IMR-90 (cell line): Measurements from ENCODE around the gene IFNGR1. TPM values are rescaled to one million over a fixed set of nuclear protein-coding genes. Genes with fewer than 3 reads are reported as not detected.

Experiments used
- ATAC-seq: fragments of 200-7000 bp; cut with Tn5 transposase; 2 replicates; pipeline ENCODE4 v1.9.1; 2020; ENCODE audit warnings: low read depth, mild to moderate bottlenecking, moderate library complexity
- BruUV-seq: library from RNA; stranded (reverse); fragments of 400-500 nt; replicated peaks from 2 replicates; lab custom pipeline; 2021; lab: Mats Ljungman, UMichigan
- CTCF ChIA-PET: fragments of 300-600 bp; formaldehyde crosslinking; extraction: SDS; loops from one replicate; lab custom pipeline; 2021; ENCODE audit warnings: antibody characterized with exemption; lab: Yijun Ruan, JAX
- POLR2A ChIA-PET: fragments of 300-600 bp; sonication (Branson Sonifier 250); formaldehyde crosslinking; loops from one replicate; lab custom pipeline; 2022; ENCODE audit warnings: antibody characterized with exemption; ENCODE audit not compliant: unreplicated experiment; lab: Charles Lee
- DNase-seq: peaks from one replicate; pipeline ENCODE4 v3.0.0; 2013
- H2AFZ ChIP-seq: replicated peaks from 2 replicates; pipeline ENCODE3; 2013; ENCODE audit warnings: low read length, mild to moderate bottlenecking; ENCODE audit not compliant: poor library complexity
- H2AK5ac ChIP-seq: 2 replicates; pipeline ENCODE4 v1.6.1; 2013; ENCODE audit warnings: low read depth, low read length, inconsistent platforms
- H2AK9ac ChIP-seq: replicated peaks from 2 replicates; pipeline ENCODE3; 2013; ENCODE audit warnings: mild to moderate bottlenecking, low read depth, low read length, moderate library complexity; ENCODE audit not compliant: poor library complexity
- H2BK120ac ChIP-seq: 2 replicates; pipeline ENCODE4 v1.6.1; 2013; ENCODE audit warnings: low read depth, low read length, inconsistent platforms
- H2BK15ac ChIP-seq: 3 replicates; pipeline ENCODE4 v1.6.1; 2013; ENCODE audit warnings: low read depth, low read length, inconsistent platforms
- H2BK20ac ChIP-seq: 2 replicates; pipeline ENCODE4 v1.6.1; 2013; ENCODE audit warnings: low read depth, mild to moderate bottlenecking, inconsistent platforms, low read length, moderate library complexity
- H2BK5ac ChIP-seq: 2 replicates; pipeline ENCODE4 v1.6.1; 2013; ENCODE audit warnings: mild to moderate bottlenecking, low read depth, low read length, inconsistent platforms; ENCODE audit not compliant: poor library complexity, severe bottlenecking
- H3K14ac ChIP-seq: replicated peaks from 2 replicates; pipeline ENCODE4 v1.6.1; 2013; ENCODE audit warnings: low read depth, low read length, inconsistent platforms
- H3K18ac ChIP-seq: 2 replicates; pipeline ENCODE4 v1.6.1; 2013; ENCODE audit warnings: low read depth, low read length, control low read depth
- H3K23ac ChIP-seq: 2 replicates; pipeline ENCODE4 v1.6.1; 2013; ENCODE audit warnings: low read depth, low read length, inconsistent platforms
- H3K27ac ChIP-seq: 2 replicates; pipeline ENCODE4 v1.5.1; 2013; ENCODE audit warnings: mild to moderate bottlenecking, control low read depth, low read length; ENCODE audit not compliant: insufficient read depth
- H3K27me3 ChIP-seq: 2 replicates; pipeline ENCODE4 v1.6.1; 2013; ENCODE audit warnings: low read length; ENCODE audit not compliant: control insufficient read depth, insufficient read depth
- H3K36me3 ChIP-seq: 2 replicates; pipeline ENCODE4 v1.6.1; 2013; ENCODE audit warnings: low read length, mixed read lengths; ENCODE audit not compliant: control insufficient read depth, insufficient read depth
- H3K4ac ChIP-seq: 2 replicates; pipeline ENCODE4 v1.6.1; 2013; ENCODE audit warnings: low read depth, low read length, inconsistent platforms
- H3K4me1 ChIP-seq: 2 replicates; pipeline ENCODE4 v1.6.1; 2013; ENCODE audit warnings: low read length, mixed read lengths; ENCODE audit not compliant: control insufficient read depth, insufficient read depth
- H3K4me2 ChIP-seq: 2 replicates; pipeline ENCODE4 v1.6.1; 2013; ENCODE audit warnings: low read depth, mild to moderate bottlenecking, control low read depth, low read length, moderate library complexity
- H3K4me3 ChIP-seq: 2 replicates; pipeline ENCODE4 v1.5.1; 2013; ENCODE audit warnings: low read depth, mild to moderate bottlenecking, control low read depth, low read length, moderate library complexity; ENCODE audit not compliant: insufficient read depth
- H3K56ac ChIP-seq: 2 replicates; pipeline ENCODE4 v1.6.1; 2013; ENCODE audit warnings: low read length, inconsistent platforms; ENCODE audit not compliant: insufficient read depth; ENCODE audit errors: extremely low read depth
- H3K79me1 ChIP-seq, 2 experiments: 2 replicates each; pipeline ENCODE4 v1.6.1; 2013; ENCODE audit warnings: low read length in 2 of 2, inconsistent platforms in 1 of 2, low read depth in 1 of 2
- H3K9ac ChIP-seq: 2 replicates; pipeline ENCODE4 v1.6.1; 2013; ENCODE audit warnings: low read depth, low read length, control low read depth
- H3K9me1 ChIP-seq: 2 replicates; pipeline ENCODE4 v1.6.1; 2013; ENCODE audit warnings: low read length, inconsistent platforms; ENCODE audit not compliant: insufficient read depth
- H3K9me3 ChIP-seq: 2 replicates; pipeline ENCODE4 v1.6.1; 2013; ENCODE audit warnings: low read length; ENCODE audit not compliant: control insufficient read depth, insufficient read depth
- H4K20me1 ChIP-seq: 2 replicates; pipeline ENCODE4 v1.6.1; 2013; ENCODE audit warnings: low read length, inconsistent platforms; ENCODE audit not compliant: insufficient read depth
- H4K5ac ChIP-seq: 2 replicates; pipeline ENCODE4 v1.6.1; 2013; ENCODE audit warnings: mild to moderate bottlenecking, low read depth, low read length, control low read depth
- H4K8ac ChIP-seq, 2 experiments: 2 replicates each; pipeline ENCODE4 v1.6.1; 2013; ENCODE audit warnings: low read depth in 2 of 2, low read length in 2 of 2, control low read depth in 1 of 2, inconsistent platforms in 1 of 2
- H4K91ac ChIP-seq: 2 replicates; pipeline ENCODE4 v1.6.1; 2013; ENCODE audit warnings: low read depth, low read length, inconsistent platforms; ENCODE audit not compliant: insufficient read depth
- CEBPB ChIP-seq: IDR thresholded peaks from 2 replicates; pipeline ENCODE4 v1.6.1; 2012; ENCODE audit warnings: low read depth, low read length, improper control_type of control experiment
- NFE2L2 ChIP-seq: fragments of 150-350 bp; IDR thresholded peaks from 2 replicates; pipeline ENCODE4 v1.6.1; 2016; ENCODE audit warnings: low read depth, mild to moderate bottlenecking, low read length
- WGBS, 2 experiments: methylation state at CpG; one replicate each; pipeline versions ENCODE4 v1.1.5 to v1.1.7; 2013; ENCODE audit warnings: missing lambda C conversion rate in 2 of 2; ENCODE audit not compliant: insufficient read length in 1 of 2; ENCODE audit errors: extremely low coverage in 2 of 2; 5-methylcytosine and 5-hydroxymethylcytosine counted together
- dilution Hi-C: fragments of 300-500 bp; cut with HindIII; formaldehyde crosslinking; loops from one replicate; pipeline ENCODE4 v1.14.3; 2018; ENCODE audit warnings: low sequenced_read_pairs; ENCODE audit not compliant: unreplicated experiment
- in situ Hi-C: fragments of 300-500 bp; cut with MboI; formaldehyde crosslinking; loops from 3 replicates; pipeline ENCODE4 v1.14.3; 2019; ENCODE audit warnings: low sequenced_read_pairs, inconsistent platforms, mixed read lengths
- intact Hi-C: fragments of 100-400 bp; cut with micrococcal nuclease; formaldehyde crosslinking; loops from 2 replicates; pipeline ENCODE4 v1.10.0; 2022
- polyA plus RNA-seq, 3 experiments: library from polyadenylated mRNA; depleted of rRNA; stranded (reverse); fragments of >200 nt; gene quantifications; 2 replicates each; pipeline ENCODE4 v1.2.3, GENCODE V29; 2012; ENCODE audit warnings: low replicate concordance in 1 of 3
- total RNA-seq: library from RNA; depleted of rRNA; stranded (reverse); fragments of >200 nt; gene quantifications from 2 replicates; pipeline ENCODE4 v1.2.3, GENCODE V29; 2012

IFNGR1 gene
- total and polyA plus RNA-seq, 2 of the 4 experiments (the other 2 are of a cell fraction) = 19.1 to 25.6 TPM

GRCh38 chr6:137214931-137215330 is 4.3 kb downstream of the IFNGR1 start:
- in situ Hi-C loops = no loop called here
- intact Hi-C loops = no loop called here

More at GRCh38 chr6:137214931-137215330, 4.3 kb downstream of the IFNGR1 start:
- Histone ChIP-seq H3K56ac (no peak overlapping the region), H2BK5ac (no peak overlapping the region), H3K9ac (no peak overlapping the region), H3K18ac (no peak overlapping the region), H3K4me2 (no peak overlapping the region), H3K4me3 (no peak overlapping the region), H3K27ac (no peak overlapping the region), H2BK15ac (no peak overlapping the region), H3K9me1 (peaks cover 4% of the 10 kb centered on the region), H3K4ac (no peak overlapping the region), H2AK9ac (no peak overlapping the region), H2BK20ac (no peak overlapping the region), H3K4me1 (peaks cover 5% of the 10 kb centered on the region), H3K27me3 (no peaks in the 10 kb centered on the region), H4K8ac (no peak overlapping the region), H3K79me1 (peaks cover 30 to 54% of the 10 kb centered on the region in 2 experiments), H3K14ac (no peak overlapping the region), H3K9me3 (no peaks in the 10 kb centered on the region), H4K91ac (no peak overlapping the region), H3K36me3 (0 out of 2 replicates have a peak, but pooled peaks cover 1% of the 10 kb centered on the region), H2AK5ac (no peak overlapping the region), H4K5ac (no peak overlapping the region), H4K20me1 (peaks cover 39% of the 10 kb centered on the region), H3K23ac (no peak overlapping the region), H2BK120ac (no peak overlapping the region), H2AFZ (no peak overlapping the region)
- no peak for DNase-seq
- BruUV-seq = no TSS peak
- ChIA-PET POLR2A (no interaction called here), CTCF (no interaction called here)
- TF ChIP-seq NFE2L2 (no peak), CEBPB (peak; percentile 69)
- dilution Hi-C loops = no loop called here
- ATAC-seq = no peak
- WGBS, 2 experiments = no CpG with 5 or more reads among the region's 3 CpGs
